Retinal pigment epithelial cell (primary cell): ENCODE results near the gene RAB31.

Experiments
- DNase-seq: peaks from one replicate; pipeline ENCODE4 v3.0.0-alpha.2; 2010; ENCODE audit warnings: low read depth
- H3K4me3 ChIP-seq: 2 replicates; pipeline ENCODE4 v1.5.1; 2011; ENCODE audit warnings: mild to moderate bottlenecking, low read length, control low read depth, moderate library complexity
- TF ChIP-seq, protein P1 (sequence below): conservative IDR thresholded peaks from 2 replicates; pipeline ENCODE4 v1.5.1; 2011; ENCODE audit warnings: low read depth, low read length, control low read depth, inconsistent platforms

RAB31 gene

DNA sequence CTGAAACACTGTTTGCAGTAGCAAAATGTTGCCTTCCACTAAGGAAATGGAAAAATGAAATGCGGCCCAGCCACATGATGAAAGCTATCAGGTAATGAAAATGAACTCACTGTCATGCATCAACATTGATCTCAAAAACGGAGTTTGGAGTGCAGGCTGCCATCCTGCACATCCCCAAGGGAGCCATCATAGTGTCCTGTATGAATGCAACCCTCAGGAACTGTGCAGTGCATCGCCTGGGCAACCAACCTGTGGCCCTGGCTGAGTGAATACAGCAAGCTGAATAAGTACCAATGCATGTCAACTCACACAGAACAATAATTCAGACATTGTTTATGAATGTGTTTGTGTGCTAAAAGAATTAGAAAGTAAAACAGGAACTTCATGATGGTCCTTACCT lies 154.6 kb downstream of the RAB31 start:
- no peak for DNase-seq
- TF ChIP-seq, protein P1, sequence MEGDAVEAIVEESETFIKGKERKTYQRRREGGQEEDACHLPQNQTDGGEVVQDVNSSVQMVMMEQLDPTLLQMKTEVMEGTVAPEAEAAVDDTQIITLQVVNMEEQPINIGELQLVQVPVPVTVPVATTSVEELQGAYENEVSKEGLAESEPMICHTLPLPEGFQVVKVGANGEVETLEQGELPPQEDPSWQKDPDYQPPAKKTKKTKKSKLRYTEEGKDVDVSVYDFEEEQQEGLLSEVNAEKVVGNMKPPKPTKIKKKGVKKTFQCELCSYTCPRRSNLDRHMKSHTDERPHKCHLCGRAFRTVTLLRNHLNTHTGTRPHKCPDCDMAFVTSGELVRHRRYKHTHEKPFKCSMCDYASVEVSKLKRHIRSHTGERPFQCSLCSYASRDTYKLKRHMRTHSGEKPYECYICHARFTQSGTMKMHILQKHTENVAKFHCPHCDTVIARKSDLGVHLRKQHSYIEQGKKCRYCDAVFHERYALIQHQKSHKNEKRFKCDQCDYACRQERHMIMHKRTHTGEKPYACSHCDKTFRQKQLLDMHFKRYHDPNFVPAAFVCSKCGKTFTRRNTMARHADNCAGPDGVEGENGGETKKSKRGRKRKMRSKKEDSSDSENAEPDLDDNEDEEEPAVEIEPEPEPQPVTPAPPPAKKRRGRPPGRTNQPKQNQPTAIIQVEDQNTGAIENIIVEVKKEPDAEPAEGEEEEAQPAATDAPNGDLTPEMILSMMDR = no peak
- H3K4me3 ChIP-seq = no peak overlapping the region

DNA sequence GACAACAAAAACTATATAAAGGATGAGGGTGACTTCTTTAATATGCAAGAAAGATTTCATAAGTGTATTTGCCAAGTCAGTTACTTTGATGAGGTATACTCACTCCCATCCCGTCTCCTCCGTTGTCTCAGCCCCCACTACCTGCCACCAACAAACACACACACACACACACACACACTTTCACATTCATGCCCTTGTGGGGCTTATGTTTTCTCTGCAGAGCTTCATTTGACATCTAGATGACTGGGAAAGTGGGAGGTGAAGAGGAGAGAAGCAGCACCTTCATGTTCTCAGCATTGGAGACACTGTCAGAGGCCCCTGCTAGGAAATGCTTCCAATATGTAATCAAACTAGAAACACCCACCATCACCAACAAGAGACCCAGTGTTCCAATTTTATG lies 155.2 kb downstream of the RAB31 start:
- H3K4me3 ChIP-seq = no peak overlapping the region
- TF ChIP-seq, protein P1 = no peak
- no peak for DNase-seq

DNA sequence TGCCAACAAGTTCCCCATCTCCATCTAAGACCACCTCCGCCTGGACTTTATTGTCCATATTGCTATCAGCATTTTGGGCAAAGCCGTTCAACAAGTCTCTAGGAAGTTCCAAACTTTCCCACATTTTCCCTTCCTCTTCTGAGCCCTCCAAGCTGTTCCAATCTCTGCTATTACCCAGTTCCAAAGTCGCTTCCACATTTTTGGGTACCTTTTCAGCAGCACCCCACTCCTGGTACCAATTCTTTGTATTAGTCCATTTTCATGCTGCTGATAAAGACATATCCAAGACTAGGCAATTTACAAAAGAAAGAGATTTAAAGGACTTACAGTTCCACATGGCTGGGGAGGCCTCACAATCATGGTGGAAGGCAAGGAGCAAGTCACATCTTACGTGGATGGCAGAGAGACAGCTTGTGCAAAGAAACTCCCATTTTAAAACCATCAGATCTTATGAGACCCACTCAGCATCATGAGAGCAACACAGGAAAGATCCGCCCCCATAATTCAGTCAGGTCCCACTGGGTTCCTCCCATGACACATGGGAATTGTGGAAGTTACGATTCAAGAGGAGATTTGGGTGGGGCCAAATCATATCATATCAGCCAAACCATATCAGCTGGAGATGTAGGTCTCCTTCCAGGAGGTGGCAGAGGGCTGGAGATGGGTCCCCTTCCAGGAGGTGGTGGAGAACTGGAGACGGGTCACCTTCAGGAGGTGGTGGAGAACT lies 157.8 kb downstream of the RAB31 start:
- no peak overlapping the region for H3K4me3 ChIP-seq
- no peak for DNase-seq
- TF ChIP-seq, protein P1 = no peak

DNA sequence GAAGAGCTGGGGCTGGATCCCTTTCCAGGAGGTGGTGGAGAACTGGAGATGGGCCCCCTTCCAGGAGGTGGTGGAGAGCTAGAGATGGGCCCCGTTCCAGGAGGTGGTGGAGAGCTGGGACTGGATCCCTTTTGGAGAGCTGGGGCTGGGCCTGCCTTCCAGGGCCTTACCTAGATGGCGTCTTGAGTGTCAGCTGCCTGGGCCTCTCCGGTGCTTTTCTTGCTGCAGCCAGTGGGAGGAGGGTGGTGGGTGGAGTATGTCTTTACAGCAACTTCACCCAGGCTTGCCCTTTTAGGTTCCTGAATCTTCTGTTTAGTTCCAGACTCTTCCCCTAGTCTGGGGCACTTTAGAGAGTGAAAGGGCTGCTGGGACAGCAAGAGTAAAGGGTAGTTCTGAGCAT lies 158.5 kb downstream of the RAB31 start:
- no peak overlapping the region for H3K4me3 ChIP-seq
- TF ChIP-seq, protein P1 = no peak
- DNase-seq = no peak

DNA sequence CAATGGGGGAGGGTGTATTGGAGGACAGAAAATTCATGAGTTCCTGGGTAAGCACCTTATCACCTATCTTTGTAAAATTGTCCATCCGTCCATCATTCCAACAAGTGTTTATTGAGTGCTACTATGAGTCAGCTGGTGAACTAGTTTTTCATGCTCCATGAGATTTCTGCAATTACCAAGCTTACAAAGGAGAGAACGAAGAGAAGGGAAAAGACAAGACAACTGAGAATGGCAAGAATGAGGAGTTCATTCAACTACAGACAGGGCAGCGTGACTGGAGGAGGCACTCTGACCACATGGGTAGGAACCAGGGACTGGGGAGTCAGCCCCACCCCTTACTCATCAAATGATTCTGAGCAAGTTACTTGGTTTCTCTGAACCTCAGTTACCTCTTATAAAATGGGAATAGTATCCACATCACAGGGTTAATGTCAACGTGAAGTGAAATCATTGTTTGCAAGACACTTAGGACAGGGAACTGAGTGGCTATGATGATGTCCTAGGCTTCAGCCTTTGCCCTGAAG lies 159.0 kb downstream of the RAB31 start:
- H3K4me3 ChIP-seq = no peak overlapping the region
- DNase-seq = no peak

DNA sequence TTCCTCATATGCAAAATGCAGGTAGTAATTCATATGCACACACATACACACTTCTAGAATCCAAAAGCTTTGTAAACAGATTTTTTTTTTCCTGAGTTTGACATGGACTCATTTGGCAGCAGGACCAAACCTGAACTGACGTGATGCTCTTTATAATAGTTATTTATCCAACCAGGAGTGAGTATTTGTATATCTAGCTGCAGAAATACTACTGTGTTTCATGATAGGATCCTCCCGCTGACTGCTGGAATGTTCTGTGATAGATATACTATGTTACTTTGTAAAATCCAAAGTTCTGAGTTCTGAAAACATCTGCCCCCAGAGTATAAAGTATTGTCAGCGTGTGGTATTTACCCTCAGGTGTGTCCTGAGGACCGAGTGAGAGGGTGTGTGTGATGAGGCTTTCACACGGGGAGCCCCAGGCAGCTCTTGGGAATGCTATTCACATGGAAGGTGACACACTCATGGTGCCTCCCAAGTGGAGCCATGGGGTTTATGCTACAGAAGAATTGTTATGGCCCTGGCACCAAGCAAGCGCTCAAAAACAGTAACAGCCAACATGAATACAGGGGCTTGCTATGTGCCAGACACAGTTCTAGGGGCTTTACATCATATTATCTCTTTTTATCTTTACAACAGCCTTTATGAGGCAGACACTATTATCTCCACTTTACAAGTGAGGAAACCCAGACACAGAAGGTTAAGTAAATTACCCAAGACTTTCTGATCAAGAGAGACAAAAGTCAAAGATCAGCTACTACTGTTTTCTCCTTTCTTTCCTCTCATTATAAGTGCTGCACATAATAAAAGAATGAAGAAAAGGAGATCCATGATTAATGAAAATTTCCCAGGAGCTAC lies 161.0 kb downstream of the RAB31 start:
- TF ChIP-seq, protein P1 = no peak
- no peak for DNase-seq
- H3K4me3 ChIP-seq = no peak overlapping the region

More for the DNA sequence above, 159.0 kb downstream of the RAB31 start:
- TF ChIP-seq, protein P1 = no peak
